Measurements from ENCODE around the gene PUS7.
"Not testable (repeated sequence)": the region's sequence is repeated elsewhere in the genome, so short reads cannot be mapped to it uniquely, and the experiment has no call there.

- not testable (repeated sequence) for TF ChIP-seq POLR2AphosphoS5, CTCF, POLR2A (IDR thresholded peaks at IDR 0.05)
Observed at GRCh38 chr7:105524423-105524822, 2.4 kb upstream of the PUS7 start.

Measured in prostate gland (tissue), 2 donors.